Measurements from ENCODE around the gene DSCAM.

DNA sequence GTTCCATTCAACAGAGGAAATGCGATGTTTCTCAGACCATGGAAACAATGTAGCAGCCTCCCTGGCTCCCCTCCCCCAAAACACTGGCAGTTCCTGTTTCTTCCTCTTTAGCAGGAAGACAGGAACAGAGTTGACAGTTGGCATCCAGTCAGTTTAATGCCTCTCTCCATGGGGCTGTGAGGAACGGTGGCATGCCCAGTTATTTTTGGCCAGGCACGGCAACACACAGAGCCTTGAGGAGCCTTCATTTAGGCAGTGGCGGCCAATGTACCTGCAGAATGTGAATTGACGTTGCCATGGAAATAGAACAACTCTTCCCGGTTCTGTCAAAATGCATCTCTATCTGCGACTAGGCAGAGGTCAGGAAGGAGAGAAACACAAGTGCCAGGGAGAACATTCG lies 330.6 kb downstream of the DSCAM start:
- TF ChIP-seq, protein P1, sequence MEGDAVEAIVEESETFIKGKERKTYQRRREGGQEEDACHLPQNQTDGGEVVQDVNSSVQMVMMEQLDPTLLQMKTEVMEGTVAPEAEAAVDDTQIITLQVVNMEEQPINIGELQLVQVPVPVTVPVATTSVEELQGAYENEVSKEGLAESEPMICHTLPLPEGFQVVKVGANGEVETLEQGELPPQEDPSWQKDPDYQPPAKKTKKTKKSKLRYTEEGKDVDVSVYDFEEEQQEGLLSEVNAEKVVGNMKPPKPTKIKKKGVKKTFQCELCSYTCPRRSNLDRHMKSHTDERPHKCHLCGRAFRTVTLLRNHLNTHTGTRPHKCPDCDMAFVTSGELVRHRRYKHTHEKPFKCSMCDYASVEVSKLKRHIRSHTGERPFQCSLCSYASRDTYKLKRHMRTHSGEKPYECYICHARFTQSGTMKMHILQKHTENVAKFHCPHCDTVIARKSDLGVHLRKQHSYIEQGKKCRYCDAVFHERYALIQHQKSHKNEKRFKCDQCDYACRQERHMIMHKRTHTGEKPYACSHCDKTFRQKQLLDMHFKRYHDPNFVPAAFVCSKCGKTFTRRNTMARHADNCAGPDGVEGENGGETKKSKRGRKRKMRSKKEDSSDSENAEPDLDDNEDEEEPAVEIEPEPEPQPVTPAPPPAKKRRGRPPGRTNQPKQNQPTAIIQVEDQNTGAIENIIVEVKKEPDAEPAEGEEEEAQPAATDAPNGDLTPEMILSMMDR (IDR thresholded peaks at IDR 0.05; ENCODE audit: insufficient read depth, low read length, poor library complexity, severe bottlenecking) = no peak
- no peak for TF ChIP-seq EZH2phosphoT487 (conservative IDR thresholded peaks at IDR 0.05; ENCODE audit: low read length)

Measured in SU-DHL-6 (cell line).